ENCODE results near the gene PCDH7. TPM values are rescaled to one million over a fixed set of nuclear protein-coding genes. Genes with fewer than 3 reads are reported as not detected.

PCDH7 gene
- total RNA-seq, 1 donor from 2014 or later = 8.0 TPM

- DNase-seq (ENCODE audit: low read depth, low spot score) = no peak
- Mint-ChIP-seq H3K9me3 (no peaks in the 10 kb centered on the region), H3K36me3 (ENCODE audit: low read depth) (no peaks in the 10 kb centered on the region), H3K27ac (ENCODE audit: unreplicated experiment) (no peak overlapping the region), H3K27me3 (ENCODE audit: low read depth) (no peaks in the 10 kb centered on the region), H3K4me1 (no peaks in the 10 kb centered on the region), H3K4me3 (no peak overlapping the region)
- TF ChIP-seq CTCF (conservative IDR thresholded peaks at IDR 0.05) = no peak
Observed at GRCh38 chr4:30753316-30753715, 33.1 kb downstream of the PCDH7 start.

- Mint-ChIP-seq H3K27ac (ENCODE audit: unreplicated experiment) (no peak overlapping the region), H3K27me3 (ENCODE audit: low read depth) (no peaks in the 10 kb centered on the region), H3K36me3 (ENCODE audit: low read depth) (no peaks in the 10 kb centered on the region), H3K9me3 (no peaks in the 10 kb centered on the region), H3K4me3 (no peak overlapping the region), H3K4me1 (no peaks in the 10 kb centered on the region)
- no peak for TF ChIP-seq CTCF (conservative IDR thresholded peaks at IDR 0.05)
- DNase-seq (ENCODE audit: low read depth, low spot score) = no peak
Observed at GRCh38 chr4:30754021-30754420, 33.9 kb downstream of the PCDH7 start.

- no peak for TF ChIP-seq CTCF (conservative IDR thresholded peaks at IDR 0.05)
- Mint-ChIP-seq H3K9me3 (no peaks in the 10 kb centered on the region), H3K36me3 (ENCODE audit: low read depth) (no peaks in the 10 kb centered on the region), H3K4me3 (no peak overlapping the region), H3K27me3 (ENCODE audit: low read depth) (no peaks in the 10 kb centered on the region), H3K4me1 (no peaks in the 10 kb centered on the region), H3K27ac (ENCODE audit: unreplicated experiment) (no peak overlapping the region)
- DNase-seq (ENCODE audit: low read depth, low spot score) = no peak
Observed at GRCh38 chr4:30755346-30755745, 35.2 kb downstream of the PCDH7 start.

GRCh38 chr4:30756553-30756952, 36.4 kb downstream of the PCDH7 start:
- no peaks in the 10 kb centered on the region for H3K27me3 Mint-ChIP-seq (ENCODE audit: low read depth)
- H3K9me3 Mint-ChIP-seq = no peaks in the 10 kb centered on the region
- H3K4me3 Mint-ChIP-seq = no peak overlapping the region
- DNase-seq (ENCODE audit: low read depth, low spot score) = no peak
- H3K4me1 Mint-ChIP-seq = no peaks in the 10 kb centered on the region
- H3K27ac Mint-ChIP-seq (ENCODE audit: unreplicated experiment) = no peak overlapping the region
- no peaks in the 10 kb centered on the region for H3K36me3 Mint-ChIP-seq (ENCODE audit: low read depth)
- TF ChIP-seq CTCF (conservative IDR thresholded peaks at IDR 0.05) = no peak

GRCh38 chr4:30757357-30757756, 37.2 kb downstream of the PCDH7 start:
- Mint-ChIP-seq H3K36me3 (ENCODE audit: low read depth) (no peaks in the 10 kb centered on the region), H3K27me3 (ENCODE audit: low read depth) (no peaks in the 10 kb centered on the region), H3K27ac (ENCODE audit: unreplicated experiment) (no peak overlapping the region), H3K4me1 (no peaks in the 10 kb centered on the region), H3K9me3 (no peaks in the 10 kb centered on the region), H3K4me3 (no peak overlapping the region)
- DNase-seq (ENCODE audit: low read depth, low spot score) = no peak
- TF ChIP-seq CTCF (conservative IDR thresholded peaks at IDR 0.05) = no peak

- TF ChIP-seq CTCF (conservative IDR thresholded peaks at IDR 0.05) = no peak
- no peaks in the 10 kb centered on the region for H3K9me3 Mint-ChIP-seq
- H3K4me1 Mint-ChIP-seq = no peaks in the 10 kb centered on the region
- no peaks in the 10 kb centered on the region for H3K27me3 Mint-ChIP-seq (ENCODE audit: low read depth)
- no peak overlapping the region for H3K27ac Mint-ChIP-seq (ENCODE audit: unreplicated experiment)
- DNase-seq (ENCODE audit: low read depth, low spot score) = no peak
- no peak overlapping the region for H3K4me3 Mint-ChIP-seq
- H3K36me3 Mint-ChIP-seq (ENCODE audit: low read depth) = no peaks in the 10 kb centered on the region
Observed at GRCh38 chr4:30760551-30760950, 40.4 kb downstream of the PCDH7 start.

Data from neural crest cell (in vitro differentiated cells).